ENCODE results near the gene PBX3. TPM values are rescaled to one million over a fixed set of nuclear protein-coding genes. Genes with fewer than 3 reads are reported as not detected.

The PBX3 gene
- total RNA-seq, 2 donors from 2014 or later, result 54.8 to 65.3 TPM

DNA sequence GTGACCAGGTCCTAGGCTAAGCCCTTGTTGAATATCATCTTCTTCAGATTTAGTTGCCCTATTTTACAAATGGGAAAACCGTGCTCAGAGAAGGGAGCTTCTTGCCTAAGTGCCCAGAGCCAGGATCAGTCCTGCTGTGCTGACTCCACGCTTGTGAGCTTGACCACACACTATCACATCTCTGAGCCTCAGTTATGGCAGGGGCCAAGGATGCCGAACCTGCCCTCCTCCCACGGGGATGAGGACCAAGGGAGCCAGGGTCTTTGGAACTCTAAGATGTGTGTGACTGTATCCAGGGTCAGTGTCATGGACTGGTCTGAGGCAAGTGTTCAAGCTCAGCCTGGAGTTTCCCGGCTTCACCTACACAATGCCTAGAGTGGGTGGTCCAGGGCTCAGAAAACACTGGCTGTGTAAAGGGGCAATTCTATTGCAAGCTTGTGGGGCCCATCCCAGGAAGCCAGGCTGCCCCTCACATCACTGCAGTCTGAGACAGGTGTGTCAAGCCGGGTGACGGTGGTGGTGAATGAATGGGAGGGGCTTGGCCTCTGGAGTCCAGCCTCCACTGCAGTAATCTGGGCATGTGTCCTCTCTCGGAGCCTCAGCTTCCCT, 235.7 kb downstream of the PBX3 start:
- no peak for DNase-seq
- no peak for ATAC-seq
- intact Hi-C loops (cut with DNase I), result no loop called here

DNA sequence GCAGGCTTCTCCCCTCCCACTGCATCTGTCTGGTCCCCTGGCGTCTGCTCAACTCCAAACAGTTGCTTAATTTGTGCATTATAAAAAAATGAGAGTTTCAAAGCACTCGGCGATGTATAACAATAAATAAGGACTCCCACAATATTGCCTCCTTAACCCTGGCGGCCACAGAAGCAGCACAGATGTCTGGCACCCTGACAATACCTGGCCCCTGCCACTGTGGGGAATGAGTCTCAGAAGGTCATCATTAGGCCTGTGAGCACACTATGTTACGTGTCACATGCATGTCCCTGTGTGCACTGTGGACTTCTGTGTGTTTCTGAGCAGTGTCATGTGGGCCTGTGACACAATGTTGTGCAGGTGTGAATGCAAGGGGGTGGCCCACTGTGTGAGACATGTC, 236.5 kb downstream of the PBX3 start:
- intact Hi-C loops (cut with DNase I), result no loop called here
- DNase-seq, result no peak
- ATAC-seq, result no peak

DNA sequence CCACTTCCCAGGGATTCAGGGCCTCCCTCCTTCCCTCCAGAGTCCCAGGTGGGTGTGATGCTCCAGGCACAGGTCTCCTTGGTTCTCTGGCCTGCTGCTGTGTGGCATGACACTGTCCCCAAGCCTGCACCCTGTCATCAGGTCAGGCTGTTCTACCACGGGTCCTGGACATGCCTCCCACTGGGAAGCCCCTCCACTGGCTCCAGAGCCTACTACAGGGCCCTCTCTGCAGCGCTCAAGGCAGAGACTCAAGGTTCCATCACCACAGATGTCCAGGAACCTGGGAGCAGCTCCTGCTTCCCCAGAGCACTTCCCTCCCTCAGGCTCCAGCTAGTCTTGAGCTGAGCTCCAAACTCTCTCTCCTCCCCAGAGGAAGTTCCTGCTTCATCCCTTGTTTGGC, 237.3 kb downstream of the PBX3 start:
- no peak for DNase-seq
- ATAC-seq, result no peak
- intact Hi-C loops (cut with DNase I), result no loop called here

DNA sequence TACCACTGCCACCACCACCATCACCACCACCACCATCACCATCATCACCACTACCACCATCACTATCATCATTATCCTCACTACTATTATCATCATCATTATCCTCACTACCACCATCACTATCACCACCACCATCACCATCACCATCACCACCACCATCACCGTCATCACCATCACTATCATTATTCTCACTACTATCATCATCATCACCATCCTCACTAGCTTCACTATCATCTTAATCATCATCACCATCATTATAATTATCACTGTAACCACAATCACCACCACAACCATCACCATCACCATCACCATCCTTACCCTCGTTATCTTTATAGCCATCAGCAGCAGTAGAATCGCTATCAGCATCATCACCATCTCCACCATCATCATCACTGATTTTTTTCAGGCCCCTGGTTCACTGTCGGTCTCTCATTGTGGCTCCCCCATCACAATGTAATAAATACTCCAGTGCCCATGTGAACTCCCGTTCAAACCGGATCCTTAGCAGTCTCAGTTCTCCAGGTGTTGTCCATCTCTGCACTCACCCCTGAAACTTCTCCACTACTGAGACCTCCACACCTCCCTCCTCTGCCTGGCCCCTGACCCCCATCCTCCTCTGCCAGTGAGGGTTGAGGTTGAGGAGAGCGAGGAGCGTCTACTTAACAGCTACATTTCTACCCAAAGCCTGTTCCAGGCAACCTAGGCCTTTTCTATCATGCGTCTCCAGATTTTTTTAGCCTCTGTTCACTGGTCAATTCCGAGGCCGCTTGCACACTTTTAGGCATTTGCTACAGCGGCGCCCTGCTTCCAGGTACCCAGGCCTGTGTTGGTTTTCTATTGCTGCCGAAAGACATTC, 238.2 kb downstream of the PBX3 start:
- DNase-seq (no peak), ATAC-seq (no peak)
- intact Hi-C loops (cut with DNase I), result no loop called here

DNA sequence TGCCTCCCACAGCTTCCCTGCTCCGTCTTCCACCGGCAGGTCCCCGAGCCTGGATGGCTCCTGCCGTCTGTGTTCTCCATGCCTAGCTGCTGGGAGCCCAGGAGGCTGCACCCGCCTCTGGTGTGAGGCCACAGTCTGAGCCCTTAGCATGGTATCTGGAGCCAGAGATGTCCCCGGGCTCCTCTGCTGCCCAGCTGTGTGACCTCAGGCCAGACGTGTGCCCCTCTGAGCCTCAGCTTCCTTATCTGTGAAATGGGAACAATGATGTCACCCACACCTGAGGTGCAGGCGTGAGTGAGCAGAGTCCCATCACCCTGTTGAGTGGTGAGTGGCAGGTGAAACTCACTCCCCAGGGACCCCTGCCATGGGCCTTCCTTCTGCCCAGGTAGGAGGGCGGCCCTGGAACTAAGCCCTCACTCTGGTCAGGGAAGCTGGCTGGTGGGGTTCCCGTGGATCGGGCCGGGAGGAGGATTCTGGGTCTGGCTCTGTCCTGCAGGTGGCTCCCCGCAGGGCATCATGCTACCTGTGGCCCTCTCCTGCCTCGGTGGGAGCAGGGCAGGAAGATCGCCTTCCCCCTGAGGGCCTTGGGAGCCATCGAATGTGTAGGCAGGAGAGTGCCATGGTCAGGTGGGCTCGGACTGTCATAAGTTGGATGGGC, 239.0 kb downstream of the PBX3 start:
- intact Hi-C loops (cut with DNase I), result no loop called here
- DNase-seq, result no peak

DNA sequence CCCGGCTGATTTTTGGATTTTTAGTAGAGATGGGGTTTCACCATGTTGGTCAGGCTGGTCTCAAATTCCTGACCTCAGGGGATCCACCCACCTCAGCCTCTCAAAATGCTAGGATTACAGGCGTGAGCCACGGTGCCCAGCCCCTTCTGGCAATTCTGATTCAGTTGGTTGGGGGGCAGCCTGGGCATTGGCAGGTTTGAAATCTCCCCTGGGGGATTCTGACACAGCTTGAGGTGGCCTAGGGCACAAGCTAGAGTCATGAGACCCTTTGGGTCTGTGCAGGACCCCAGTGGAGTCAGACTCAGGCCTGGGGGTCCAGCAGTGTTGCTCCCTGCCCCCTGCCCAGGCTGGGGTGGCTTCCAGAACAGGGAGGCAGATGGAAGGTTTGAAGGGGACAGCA, 239.8 kb downstream of the PBX3 start:
- DNase-seq, result no peak
- intact Hi-C loops (cut with DNase I), result no loop called here
- ATAC-seq, result no peak

More for the DNA sequence above, 239.0 kb downstream of the PBX3 start:
- no peak for ATAC-seq

DNA sequence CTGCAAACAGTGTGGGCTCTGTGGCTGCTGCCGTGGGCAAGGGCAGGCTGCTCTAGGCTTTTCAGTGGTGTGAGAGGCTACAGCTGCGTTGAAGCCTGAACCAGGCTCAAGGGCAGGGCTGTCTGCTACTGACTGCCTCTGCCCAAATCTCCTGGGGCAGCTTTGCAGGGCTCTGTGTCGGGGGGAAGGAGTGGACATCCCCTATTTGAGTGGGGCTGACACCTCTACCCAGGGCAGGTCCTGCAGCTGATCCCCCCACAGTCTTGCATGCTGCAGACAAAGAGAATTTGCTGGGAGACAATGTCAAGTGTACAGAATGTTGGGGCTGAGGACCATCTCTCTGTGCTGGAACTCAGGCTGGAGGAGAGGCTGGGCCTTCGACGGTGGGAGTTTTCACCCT, 240.2 kb downstream of the PBX3 start:
- no peak for DNase-seq
- no peak for ATAC-seq
- intact Hi-C loops (cut with DNase I), result no loop called here

DNA sequence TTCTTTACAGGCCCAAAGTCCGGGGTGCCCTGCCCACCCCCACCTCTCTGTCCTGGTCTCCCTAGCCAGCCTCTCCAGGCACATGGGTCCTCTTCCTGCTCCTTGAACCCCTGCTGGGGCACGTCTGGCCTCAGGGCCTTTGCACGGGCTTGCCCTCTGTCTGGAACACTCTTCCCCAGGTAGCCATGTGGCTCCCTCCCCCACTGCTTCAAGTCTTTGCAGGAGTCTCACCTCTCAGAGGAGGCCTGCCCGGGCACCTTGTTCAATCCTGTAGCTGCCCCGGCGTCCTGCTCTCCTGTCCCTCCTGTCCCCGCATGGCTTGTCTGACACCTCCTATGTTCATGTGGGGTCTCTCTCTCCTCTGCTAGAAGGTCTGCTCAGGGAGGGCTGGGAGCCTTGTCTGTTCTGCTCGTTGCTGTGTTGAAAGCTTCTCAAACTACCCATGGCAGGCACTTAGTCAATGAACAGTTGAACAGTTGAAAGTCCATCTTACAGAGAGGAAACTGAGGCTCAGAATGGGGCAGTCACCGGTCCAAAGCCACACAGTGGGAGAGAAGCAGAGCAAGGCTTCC, 241.4 kb downstream of the PBX3 start:
- no peak for ATAC-seq
- intact Hi-C loops (cut with DNase I), result no loop called here
- no peak for DNase-seq

DNA sequence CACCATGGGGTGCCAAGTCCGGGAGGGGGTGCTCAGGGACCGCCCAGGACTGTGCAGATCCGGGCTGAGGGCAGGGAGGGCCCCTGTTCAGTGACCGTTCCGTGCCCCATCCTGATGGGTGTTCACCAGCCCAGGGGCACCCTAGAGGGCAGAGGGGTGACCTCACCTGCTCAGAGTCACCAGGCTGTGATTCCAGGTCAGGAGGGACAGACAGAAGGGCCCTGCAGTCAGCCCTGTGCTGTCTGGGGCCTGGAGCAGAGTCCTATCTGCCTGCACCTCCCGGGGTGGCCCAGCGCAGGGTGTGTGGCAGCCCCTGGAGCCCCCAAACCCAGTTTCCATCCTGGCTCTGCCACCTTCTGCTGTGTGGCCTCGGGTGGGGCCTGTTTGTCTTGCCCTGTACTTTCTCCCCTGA, 241.9 kb downstream of the PBX3 start:
- intact Hi-C loops (cut with DNase I), result no loop called here

DNA sequence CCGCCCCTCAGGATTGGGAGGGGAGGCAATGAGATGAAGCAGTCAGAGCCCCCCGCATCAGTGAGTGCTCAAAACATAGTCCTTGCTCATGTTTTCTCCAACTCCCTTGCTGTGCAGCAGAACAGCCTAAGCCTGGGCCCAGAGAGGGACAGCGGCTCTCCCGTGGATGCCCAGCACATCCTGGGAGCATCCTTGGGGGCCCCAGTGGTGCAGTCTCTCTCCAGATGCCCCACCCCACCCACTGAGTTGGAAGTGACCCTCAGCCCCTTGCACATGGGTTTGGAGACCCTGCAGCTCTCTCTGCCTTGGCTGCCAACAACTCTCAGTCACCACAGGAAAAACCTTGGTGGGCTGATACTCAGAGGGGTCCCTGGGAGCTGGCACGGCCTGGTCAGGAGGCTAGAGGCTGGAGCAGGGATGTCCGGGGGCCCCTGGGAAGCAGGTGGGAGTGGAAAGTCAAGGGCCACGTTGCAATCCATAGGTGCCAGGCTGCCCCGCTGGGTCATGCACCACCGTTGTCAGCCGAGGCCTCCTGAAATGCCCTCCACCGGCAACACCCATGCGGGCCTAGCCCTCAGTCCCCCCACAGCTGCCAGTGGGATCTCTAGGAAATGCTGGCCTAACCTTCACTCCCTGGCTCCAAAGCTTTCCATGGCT, 242.5 kb downstream of the PBX3 start:
- intact Hi-C loops (cut with DNase I), result no loop called here
- ATAC-seq (no peak), DNase-seq (no peak)

More for the DNA sequence above, 241.9 kb downstream of the PBX3 start:
- ATAC-seq (no peak), DNase-seq (no peak)

DNA sequence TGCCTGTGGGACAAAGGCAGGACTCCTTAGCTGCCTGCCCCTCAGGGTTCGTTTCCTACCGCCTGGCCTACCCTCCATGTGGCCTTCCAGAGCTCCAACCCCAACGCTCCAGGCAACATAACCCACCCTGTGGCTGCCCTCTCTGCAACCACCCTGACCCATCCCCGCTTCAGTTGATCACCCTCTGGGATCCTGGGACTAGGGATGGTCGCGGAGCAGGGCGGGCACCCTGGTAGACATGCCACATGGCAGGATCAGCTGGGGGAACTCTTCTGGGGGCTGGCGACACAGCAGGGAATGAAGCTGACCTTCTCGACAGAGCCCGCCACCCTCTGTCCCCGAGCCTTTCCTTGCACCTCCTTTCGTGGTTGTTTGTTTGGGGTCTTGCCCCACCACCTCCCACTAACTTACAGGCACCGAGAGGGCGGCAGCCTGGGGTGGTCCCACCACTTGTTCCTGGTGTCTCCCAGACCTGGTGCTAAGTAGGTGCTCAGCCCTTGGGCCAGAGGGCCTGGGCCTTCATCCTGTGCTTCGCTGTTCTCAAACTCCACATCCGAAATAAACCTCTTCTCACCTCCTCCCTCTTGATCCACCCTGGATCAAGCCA, 243.1 kb downstream of the PBX3 start:
- ATAC-seq, result no peak

DNA sequence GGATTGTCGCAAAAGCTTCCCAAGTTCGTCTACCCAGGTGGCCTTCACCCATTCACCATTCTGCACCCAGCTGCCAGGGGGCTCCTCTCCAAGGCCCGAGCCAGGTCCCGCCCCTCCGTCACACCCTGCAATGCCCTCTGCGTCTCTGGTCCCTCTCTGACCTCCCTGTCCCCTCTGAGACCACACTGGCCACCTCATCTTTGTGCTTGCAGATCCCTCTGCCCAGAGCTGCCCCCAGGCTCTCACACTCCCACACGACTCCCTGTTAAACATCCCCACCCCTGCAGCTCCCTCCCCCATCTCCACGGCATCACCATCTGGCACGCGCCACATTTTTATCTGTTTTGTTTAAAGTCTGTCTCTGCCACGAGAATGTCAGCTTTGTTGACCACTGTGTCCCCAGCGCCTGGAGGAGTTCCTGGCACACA, 243.6 kb downstream of the PBX3 start:
- intact Hi-C loops (cut with DNase I), result no loop called here
- ATAC-seq (no peak), DNase-seq (no peak)

More for the DNA sequence above, 243.1 kb downstream of the PBX3 start:
- intact Hi-C loops (cut with DNase I), result no loop called here
- no peak for DNase-seq

DNA sequence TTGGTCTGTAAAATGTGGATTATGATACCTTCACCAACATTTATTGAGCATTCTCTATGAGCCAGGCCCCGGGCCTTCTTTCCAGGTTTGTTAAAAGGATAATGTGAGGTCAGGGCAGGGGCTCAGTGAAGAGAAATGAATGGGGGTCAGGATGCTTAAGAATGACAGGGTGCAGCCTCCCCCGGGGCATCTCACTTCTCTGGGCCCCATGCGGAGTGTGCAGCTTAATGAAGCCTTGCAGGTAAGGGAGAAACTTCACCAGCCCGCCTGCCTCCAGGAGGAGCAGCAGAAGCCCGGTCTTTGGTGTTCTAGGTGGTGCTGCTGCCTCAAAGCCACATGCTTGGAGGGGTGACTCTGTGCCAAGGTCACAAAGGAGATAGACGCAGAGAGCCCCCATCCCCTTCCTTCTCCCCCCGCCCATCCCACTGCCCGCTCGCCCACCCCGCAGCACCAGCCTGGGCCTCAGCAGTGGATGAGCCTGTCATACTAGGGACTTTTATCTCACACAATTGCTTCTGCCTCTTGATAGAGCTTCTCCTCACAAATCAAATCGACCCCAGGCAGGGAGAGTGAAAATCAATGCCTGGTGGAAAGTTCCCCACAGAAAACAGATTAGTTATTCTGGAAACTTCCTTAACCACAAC, 244.8 kb downstream of the PBX3 start:
- DNase-seq (no peak), ATAC-seq (no peak)
- intact Hi-C loops (cut with DNase I), result no loop called here

DNA sequence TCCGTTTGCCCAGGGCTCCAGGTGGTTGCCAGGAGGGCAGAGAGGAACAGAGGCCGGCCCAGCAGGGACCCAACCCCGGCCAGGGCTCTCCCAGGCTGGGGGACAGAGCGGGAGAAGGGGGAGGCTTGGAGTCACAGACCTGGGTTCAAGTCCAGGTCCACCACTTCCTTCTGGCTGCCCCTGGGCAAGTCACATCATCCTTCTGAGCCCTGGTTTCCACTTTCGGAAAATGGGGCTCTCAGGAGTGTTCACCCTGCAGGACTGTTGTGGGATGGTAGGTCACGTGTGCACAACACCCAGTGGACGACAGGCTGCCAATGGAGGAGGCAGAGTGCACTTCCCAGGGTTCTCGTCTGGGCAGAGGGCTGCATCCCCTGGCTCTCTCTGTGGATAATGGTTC, 245.4 kb downstream of the PBX3 start:
- ATAC-seq (no peak), DNase-seq (no peak)
- intact Hi-C loops (cut with DNase I), result no loop called here

DNA sequence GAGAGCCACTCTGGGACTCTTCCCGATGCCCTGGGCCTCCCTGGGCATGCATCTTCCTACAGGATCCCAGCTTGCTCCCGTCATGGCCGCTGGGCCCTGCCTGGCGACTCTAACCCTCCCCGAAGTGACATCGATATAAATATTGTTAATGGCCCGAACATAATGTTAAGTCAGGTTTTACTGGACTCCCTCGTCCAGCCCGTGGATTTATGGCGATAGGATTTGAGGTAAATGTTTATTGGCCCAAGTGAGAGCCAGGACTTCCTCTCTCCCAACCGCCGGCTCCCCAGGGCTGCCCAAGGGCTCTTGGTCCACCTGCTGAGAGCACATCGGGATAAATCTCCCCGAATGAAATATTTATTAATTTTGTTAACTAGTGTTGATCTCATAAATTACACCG, 246.3 kb downstream of the PBX3 start:
- no peak for ATAC-seq
- intact Hi-C loops (cut with DNase I), result no loop called here
- no peak for DNase-seq

DNA sequence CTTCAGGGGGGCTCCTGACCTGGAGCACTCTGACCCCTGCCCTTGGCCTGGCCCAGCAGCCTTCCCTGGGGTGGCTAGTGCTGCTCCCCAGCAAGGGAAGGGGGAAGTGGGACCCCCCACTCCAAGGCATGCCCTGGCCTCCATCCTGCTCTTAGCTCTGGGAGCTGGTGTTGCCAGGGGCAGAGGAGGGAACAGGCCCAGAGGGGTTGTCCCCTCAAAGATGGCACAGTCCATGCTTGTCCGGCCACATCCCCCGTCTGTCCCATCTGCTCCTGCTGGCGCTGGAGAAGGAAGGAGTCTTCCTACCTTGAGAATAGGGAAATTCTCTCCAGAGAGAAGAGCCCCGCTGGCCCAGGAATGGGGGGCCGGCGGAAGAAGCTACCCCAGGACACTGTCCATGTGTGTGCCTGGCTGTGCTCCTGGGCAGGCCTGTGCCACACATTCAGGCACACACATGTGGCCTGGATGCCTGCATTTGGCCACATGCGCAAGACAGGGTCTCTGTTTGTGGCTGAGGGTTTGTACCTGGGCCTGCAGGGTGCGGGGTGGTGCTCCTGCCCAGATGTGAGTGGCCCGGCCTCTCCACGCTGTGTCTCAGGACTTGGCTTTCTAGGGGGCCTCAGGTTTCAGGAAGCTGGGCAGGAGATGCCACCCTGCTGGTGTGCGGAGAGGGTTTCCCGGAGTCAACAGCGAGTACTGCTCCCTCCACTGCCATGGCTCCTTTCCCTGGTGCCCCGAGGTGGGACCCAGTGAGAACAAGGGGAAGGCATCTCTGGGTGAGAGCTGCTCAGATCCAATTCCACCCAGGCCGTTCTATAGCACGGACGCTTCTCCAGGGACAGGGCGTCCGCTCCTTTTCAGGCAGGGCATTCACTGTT, 247.1 kb downstream of the PBX3 start:
- intact Hi-C loops (cut with DNase I), result no loop called here
- ATAC-seq (no peak), DNase-seq (no peak)

DNA sequence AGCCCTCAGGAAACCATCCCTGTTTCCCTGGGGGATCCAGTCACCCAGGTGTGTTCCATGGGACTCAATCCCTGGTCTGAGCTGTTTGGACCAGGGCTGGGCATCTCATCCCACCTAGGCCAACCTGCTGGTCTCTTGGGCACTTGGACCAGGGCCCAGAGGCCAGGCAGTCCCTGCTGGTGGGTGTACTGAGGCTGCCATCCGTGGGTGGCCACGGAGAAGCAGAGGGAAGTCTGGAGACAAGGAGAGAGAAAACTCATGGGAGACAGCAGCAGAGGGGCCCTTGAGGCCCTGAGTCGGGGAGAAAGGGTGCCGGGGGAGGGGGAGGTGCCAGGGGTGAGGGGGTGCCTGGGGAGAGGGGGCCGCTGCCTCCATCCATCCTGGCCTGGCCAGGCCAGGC, 247.8 kb downstream of the PBX3 start:
- DNase-seq (no peak), ATAC-seq (no peak)
- intact Hi-C loops (cut with DNase I), result no loop called here

DNA sequence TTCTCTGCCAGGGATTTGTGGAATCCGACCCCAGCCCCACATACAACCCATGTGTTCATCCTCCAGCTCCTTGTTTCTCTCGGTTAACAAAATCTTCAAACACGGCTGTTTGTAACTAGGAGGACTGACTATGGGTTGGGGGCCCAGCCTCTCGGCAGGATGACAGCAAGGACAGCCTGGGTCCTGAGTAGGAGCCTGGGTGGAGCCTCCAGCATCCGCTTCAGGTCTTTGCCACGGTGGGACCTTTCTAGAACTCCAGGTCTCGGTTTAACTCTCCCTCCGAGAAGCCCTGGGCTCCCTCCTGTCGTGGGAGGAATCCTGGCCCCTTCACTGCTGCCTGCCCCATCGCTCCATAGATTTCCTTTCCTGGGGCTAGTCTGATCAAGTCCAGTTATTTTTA, 248.5 kb downstream of the PBX3 start:
- intact Hi-C loops (cut with DNase I), result no loop called here
- ATAC-seq, result no peak
- no peak for DNase-seq
